Measurements from ENCODE around the gene SGCE.

SGCE gene

DNA sequence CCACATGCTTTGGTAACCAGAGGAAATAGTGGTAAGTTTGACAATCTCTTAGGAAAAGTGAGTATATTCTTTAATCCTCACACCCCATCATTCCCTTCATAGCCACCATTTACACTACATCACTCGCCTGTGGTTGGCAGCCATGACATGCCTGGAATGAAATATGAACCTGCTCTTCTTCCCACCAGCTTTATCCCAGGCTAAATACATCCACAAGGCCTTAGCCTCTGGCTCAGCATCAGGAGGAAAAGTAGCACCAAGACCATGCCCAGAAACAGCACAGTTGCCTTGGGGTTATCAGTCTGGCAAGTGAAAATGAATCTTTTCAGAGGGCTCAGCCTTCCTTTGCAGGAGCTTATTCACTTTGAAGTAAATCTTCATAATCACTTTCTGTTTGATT is 40.3 kb downstream of the SGCE start:
- Histone ChIP-seq H3K27me3 (ENCODE audit: control insufficient read depth in 1 of 2, insufficient read depth in 2 of 2, low read length in 2 of 2) (no peaks in the 10 kb centered on the region), H3K27ac (ENCODE audit: low read depth, low read length) (no peak overlapping the region), H3K9ac (ENCODE audit: low read length) (no peak overlapping the region)

DNA sequence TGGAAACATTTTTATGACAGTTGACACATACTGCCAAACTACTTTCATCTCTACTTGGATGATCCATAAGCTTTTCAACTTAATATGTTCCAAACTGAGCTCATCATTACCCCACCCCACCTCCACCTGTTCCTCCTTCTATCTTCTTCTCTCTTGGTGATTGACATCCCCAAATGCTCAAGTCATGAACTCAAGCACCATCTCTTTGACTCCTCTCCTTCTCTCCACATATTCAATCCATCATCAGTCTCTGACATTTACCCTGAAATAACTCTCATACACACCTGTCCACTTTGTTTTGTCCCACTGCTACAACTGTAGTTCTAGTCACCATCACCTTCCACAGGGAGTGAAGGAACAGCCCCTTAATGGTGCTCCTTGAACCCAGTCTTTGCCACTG is 43.3 kb downstream of the SGCE start:
- no peaks in the 10 kb centered on the region for H3K9me3 ChIP-seq (ENCODE audit: low read length)
- no peaks in the 10 kb centered on the region for H3K27me3 ChIP-seq (ENCODE audit: control insufficient read depth in 1 of 2, insufficient read depth in 2 of 2, low read length in 2 of 2)
- H3K4me3 ChIP-seq (ENCODE audit: low read depth in 1 of 2, low read length in 2 of 2): no peak overlapping the region
- peaks cover 6% of the 10 kb centered on the region for H3K36me3 ChIP-seq (ENCODE audit: insufficient read depth, low read length)
- H3K27ac ChIP-seq (ENCODE audit: low read depth, low read length): no peak overlapping the region
- no peak overlapping the region for H3K9ac ChIP-seq (ENCODE audit: low read length)
- H3K4me1 ChIP-seq (ENCODE audit: insufficient read depth, low read length): no peaks in the 10 kb centered on the region

More for the DNA sequence above, 40.3 kb downstream of the SGCE start:
- Histone ChIP-seq H3K4me3 (ENCODE audit: low read depth in 1 of 2, low read length in 2 of 2) (no peak overlapping the region), H3K36me3 (ENCODE audit: insufficient read depth, low read length) (peaks cover 12% of the 10 kb centered on the region), H3K9me3 (ENCODE audit: low read length) (no peaks in the 10 kb centered on the region), H3K4me1 (ENCODE audit: insufficient read depth, low read length) (peaks cover 3% of the 10 kb centered on the region)

GRCh38 chr7:94612253-94612652 is 43.7 kb downstream of the SGCE start:
- no peaks in the 10 kb centered on the region for H3K4me1 ChIP-seq (ENCODE audit: insufficient read depth, low read length)
- no peak overlapping the region for H3K9ac ChIP-seq (ENCODE audit: low read length)
- no peaks in the 10 kb centered on the region for H3K9me3 ChIP-seq (ENCODE audit: low read length)
- H3K27me3 ChIP-seq (ENCODE audit: control insufficient read depth in 1 of 2, insufficient read depth in 2 of 2, low read length in 2 of 2): no peaks in the 10 kb centered on the region
- peaks cover 6% of the 10 kb centered on the region for H3K36me3 ChIP-seq (ENCODE audit: insufficient read depth, low read length)
- no peak overlapping the region for H3K27ac ChIP-seq (ENCODE audit: low read depth, low read length)
- H3K4me3 ChIP-seq (ENCODE audit: low read depth in 1 of 2, low read length in 2 of 2): no peak overlapping the region

GRCh38 chr7:94609561-94609960 is 46.4 kb downstream of the SGCE start:
- Histone ChIP-seq H3K36me3 (ENCODE audit: insufficient read depth, low read length) (no peaks in the 10 kb centered on the region), H3K9me3 (ENCODE audit: low read length) (no peaks in the 10 kb centered on the region), H3K27ac (ENCODE audit: low read depth, low read length) (no peak overlapping the region), H3K27me3 (ENCODE audit: control insufficient read depth in 1 of 2, insufficient read depth in 2 of 2, low read length in 2 of 2) (no peaks in the 10 kb centered on the region), H3K4me3 (ENCODE audit: low read depth in 1 of 2, low read length in 2 of 2) (no peak overlapping the region), H3K4me1 (ENCODE audit: insufficient read depth, low read length) (no peaks in the 10 kb centered on the region), H3K9ac (ENCODE audit: low read length) (no peak overlapping the region)

GRCh38 chr7:94605031-94605430 is 50.9 kb downstream of the SGCE start:
- Histone ChIP-seq H3K36me3 (ENCODE audit: insufficient read depth, low read length) (peaks cover 5% of the 10 kb centered on the region), H3K9ac (ENCODE audit: low read length) (no peak overlapping the region), H3K27me3 (ENCODE audit: control insufficient read depth in 1 of 2, insufficient read depth in 2 of 2, low read length in 2 of 2) (no peaks in the 10 kb centered on the region), H3K27ac (ENCODE audit: low read depth, low read length) (no peak overlapping the region), H3K4me3 (ENCODE audit: low read depth in 1 of 2, low read length in 2 of 2) (no peak overlapping the region), H3K4me1 (ENCODE audit: insufficient read depth, low read length) (peaks cover 4% of the 10 kb centered on the region), H3K9me3 (ENCODE audit: low read length) (no peaks in the 10 kb centered on the region)

GRCh38 chr7:94602181-94602580 is 53.8 kb downstream of the SGCE start:
- Histone ChIP-seq H3K27ac (ENCODE audit: low read depth, low read length) (no peak overlapping the region), H3K27me3 (ENCODE audit: control insufficient read depth in 1 of 2, insufficient read depth in 2 of 2, low read length in 2 of 2) (no peaks in the 10 kb centered on the region), H3K9me3 (ENCODE audit: low read length) (no peaks in the 10 kb centered on the region), H3K9ac (ENCODE audit: low read length) (no peak overlapping the region), H3K4me1 (ENCODE audit: insufficient read depth, low read length) (peaks cover 4% of the 10 kb centered on the region), H3K36me3 (ENCODE audit: insufficient read depth, low read length) (peaks cover 15% of the 10 kb centered on the region), H3K4me3 (ENCODE audit: low read depth in 1 of 2, low read length in 2 of 2) (no peak overlapping the region)

GRCh38 chr7:94600267-94600666 is 55.7 kb downstream of the SGCE start:
- Histone ChIP-seq H3K9ac (ENCODE audit: low read length) (no peak overlapping the region), H3K27me3 (ENCODE audit: control insufficient read depth in 1 of 2, insufficient read depth in 2 of 2, low read length in 2 of 2) (no peaks in the 10 kb centered on the region), H3K4me1 (ENCODE audit: insufficient read depth, low read length) (peaks cover 4% of the 10 kb centered on the region), H3K9me3 (ENCODE audit: low read length) (no peaks in the 10 kb centered on the region), H3K27ac (ENCODE audit: low read depth, low read length) (no peak overlapping the region), H3K4me3 (ENCODE audit: low read depth in 1 of 2, low read length in 2 of 2) (no peak overlapping the region), H3K36me3 (ENCODE audit: insufficient read depth, low read length) (peaks cover 20% of the 10 kb centered on the region)

DNA sequence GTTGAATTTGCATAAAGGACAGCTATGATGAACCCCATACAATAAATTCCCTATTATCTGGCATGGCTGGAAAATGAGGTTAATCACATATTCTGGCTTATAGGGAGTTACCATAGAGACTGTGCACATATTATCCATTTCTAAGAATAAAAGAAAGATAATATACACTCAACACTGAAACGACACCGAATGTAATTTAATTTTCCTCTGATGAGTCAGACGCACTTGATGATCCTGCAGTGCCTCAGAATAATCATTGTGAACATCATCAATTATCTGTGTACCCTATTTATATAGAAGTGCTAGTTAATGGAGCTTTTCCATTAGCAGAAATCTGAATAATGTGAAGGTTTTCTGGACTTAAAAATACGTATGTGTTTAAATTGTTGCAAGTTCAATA is 60.2 kb downstream of the SGCE start:
- Histone ChIP-seq H3K27ac (ENCODE audit: low read depth, low read length) (no peak overlapping the region), H3K9me3 (ENCODE audit: low read length) (no peaks in the 10 kb centered on the region), H3K4me1 (ENCODE audit: insufficient read depth, low read length) (no peaks in the 10 kb centered on the region), H3K36me3 (ENCODE audit: insufficient read depth, low read length) (peaks cover 19% of the 10 kb centered on the region), H3K4me3 (ENCODE audit: low read depth in 1 of 2, low read length in 2 of 2) (no peak overlapping the region), H3K27me3 (ENCODE audit: control insufficient read depth in 1 of 2, insufficient read depth in 2 of 2, low read length in 2 of 2) (no peaks in the 10 kb centered on the region), H3K9ac (ENCODE audit: low read length) (no peak overlapping the region)

DNA sequence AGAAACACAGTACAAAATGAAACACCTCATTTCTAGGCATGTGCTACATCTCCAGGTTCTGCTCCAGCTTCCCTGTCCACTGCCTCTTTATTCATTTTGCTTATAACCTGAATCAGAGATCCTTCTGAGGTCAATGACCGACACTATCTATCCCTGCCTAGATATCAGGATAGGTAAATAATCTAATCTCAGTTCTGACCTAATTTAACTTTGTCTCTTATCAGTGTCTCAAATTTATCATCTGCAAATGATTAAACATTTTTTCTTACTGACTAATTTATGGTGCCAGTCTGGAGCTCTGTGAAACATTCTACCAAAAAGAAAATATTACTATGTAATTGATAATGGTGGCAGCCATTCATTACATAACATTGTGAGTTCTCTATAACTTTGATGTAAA is 61.1 kb downstream of the SGCE start:
- Histone ChIP-seq H3K9me3 (ENCODE audit: low read length) (no peaks in the 10 kb centered on the region), H3K4me1 (ENCODE audit: insufficient read depth, low read length) (no peaks in the 10 kb centered on the region), H3K4me3 (ENCODE audit: low read depth in 1 of 2, low read length in 2 of 2) (no peak overlapping the region), H3K27ac (ENCODE audit: low read depth, low read length) (no peak overlapping the region), H3K36me3 (ENCODE audit: insufficient read depth, low read length) (peaks cover 19% of the 10 kb centered on the region), H3K9ac (ENCODE audit: low read length) (no peak overlapping the region), H3K27me3 (ENCODE audit: control insufficient read depth in 1 of 2, insufficient read depth in 2 of 2, low read length in 2 of 2) (no peaks in the 10 kb centered on the region)

- H3K4me3 ChIP-seq (ENCODE audit: low read depth in 1 of 2, low read length in 2 of 2): no peak overlapping the region
- no peak overlapping the region for H3K9ac ChIP-seq (ENCODE audit: low read length)
- H3K27me3 ChIP-seq (ENCODE audit: control insufficient read depth in 1 of 2, insufficient read depth in 2 of 2, low read length in 2 of 2): no peaks in the 10 kb centered on the region
- peaks cover 17% of the 10 kb centered on the region for H3K36me3 ChIP-seq (ENCODE audit: insufficient read depth, low read length)
- H3K27ac ChIP-seq (ENCODE audit: low read depth, low read length): no peak overlapping the region
- no peaks in the 10 kb centered on the region for H3K4me1 ChIP-seq (ENCODE audit: insufficient read depth, low read length)
- H3K9me3 ChIP-seq (ENCODE audit: low read length): no peaks in the 10 kb centered on the region
Measured at GRCh38 chr7:94591176-94591575, 64.8 kb downstream of the SGCE start.

GRCh38 chr7:94590526-94591162 is 65.3 kb downstream of the SGCE start:
- Histone ChIP-seq H3K4me3 (ENCODE audit: low read depth in 1 of 2, low read length in 2 of 2) (no peak overlapping the region), H3K36me3 (ENCODE audit: insufficient read depth, low read length) (peaks cover 16% of the 10 kb centered on the region), H3K9me3 (ENCODE audit: low read length) (no peaks in the 10 kb centered on the region), H3K27me3 (ENCODE audit: control insufficient read depth in 1 of 2, insufficient read depth in 2 of 2, low read length in 2 of 2) (no peaks in the 10 kb centered on the region), H3K9ac (ENCODE audit: low read length) (no peak overlapping the region), H3K27ac (ENCODE audit: low read depth, low read length) (no peak overlapping the region), H3K4me1 (ENCODE audit: insufficient read depth, low read length) (no peaks in the 10 kb centered on the region)

GRCh38 chr7:94588075-94588474 is 67.9 kb downstream of the SGCE start:
- Histone ChIP-seq H3K9me3 (ENCODE audit: low read length) (no peaks in the 10 kb centered on the region), H3K4me3 (ENCODE audit: low read depth in 1 of 2, low read length in 2 of 2) (no peak overlapping the region), H3K27ac (ENCODE audit: low read depth, low read length) (no peak overlapping the region)

More at GRCh38 chr7:94588075-94588474, 67.9 kb downstream of the SGCE start:
- peaks cover 11% of the 10 kb centered on the region for H3K36me3 ChIP-seq (ENCODE audit: insufficient read depth, low read length)
- no peaks in the 10 kb centered on the region for H3K27me3 ChIP-seq (ENCODE audit: control insufficient read depth in 1 of 2, insufficient read depth in 2 of 2, low read length in 2 of 2)
- peaks cover 7% of the 10 kb centered on the region for H3K4me1 ChIP-seq (ENCODE audit: insufficient read depth, low read length)
- H3K9ac ChIP-seq (ENCODE audit: low read length): no peak overlapping the region
